Astrocyte of the cerebellum (primary cell): ENCODE results near the gene FOXP4.

ENCODE experiments used
- DNase-seq: peaks from one replicate; pipeline ENCODE4 v3.0.0-alpha.2; 2011; ENCODE audit warnings: low read depth
- H3K4me3 ChIP-seq: 2 replicates; pipeline ENCODE4 v1.5.1; 2011; ENCODE audit warnings: mild to moderate bottlenecking, low read depth, low read length, moderate library complexity
- in situ Hi-C: cut with HindIII; loops from 2 replicates; pipeline ENCODE4 v1.10.0; 2017; ENCODE audit warnings: low sequenced_read_pairs
- TF ChIP-seq, protein P1 (sequence below): IDR thresholded peaks from 2 replicates; pipeline ENCODE4 v1.5.1; 2012; ENCODE audit warnings: low read length, low read depth, moderate library complexity, mild to moderate bottlenecking; ENCODE audit errors: missing control alignments

FOXP4 gene

DNA sequence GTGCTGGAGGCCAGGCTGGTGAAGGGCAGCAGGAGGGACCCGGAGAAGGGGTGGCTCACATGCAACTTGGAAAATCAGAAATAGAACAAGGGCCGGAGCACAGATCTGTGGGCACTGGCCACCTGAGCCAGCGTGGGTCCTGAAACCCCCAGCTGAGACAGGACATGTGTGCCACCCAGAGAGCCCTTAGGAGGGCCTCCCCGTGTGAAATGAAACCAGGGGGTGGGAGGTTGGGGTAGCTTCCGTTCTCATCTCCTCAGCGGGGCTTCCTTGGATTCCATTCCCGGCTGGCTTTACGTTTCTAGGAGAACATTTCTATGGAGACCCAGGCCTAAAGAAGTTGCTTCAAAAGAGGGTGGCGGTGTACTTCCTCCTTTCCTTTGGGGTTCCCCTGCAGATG, 5.7 kb downstream of the FOXP4 start:
- TF ChIP-seq, protein P1, sequence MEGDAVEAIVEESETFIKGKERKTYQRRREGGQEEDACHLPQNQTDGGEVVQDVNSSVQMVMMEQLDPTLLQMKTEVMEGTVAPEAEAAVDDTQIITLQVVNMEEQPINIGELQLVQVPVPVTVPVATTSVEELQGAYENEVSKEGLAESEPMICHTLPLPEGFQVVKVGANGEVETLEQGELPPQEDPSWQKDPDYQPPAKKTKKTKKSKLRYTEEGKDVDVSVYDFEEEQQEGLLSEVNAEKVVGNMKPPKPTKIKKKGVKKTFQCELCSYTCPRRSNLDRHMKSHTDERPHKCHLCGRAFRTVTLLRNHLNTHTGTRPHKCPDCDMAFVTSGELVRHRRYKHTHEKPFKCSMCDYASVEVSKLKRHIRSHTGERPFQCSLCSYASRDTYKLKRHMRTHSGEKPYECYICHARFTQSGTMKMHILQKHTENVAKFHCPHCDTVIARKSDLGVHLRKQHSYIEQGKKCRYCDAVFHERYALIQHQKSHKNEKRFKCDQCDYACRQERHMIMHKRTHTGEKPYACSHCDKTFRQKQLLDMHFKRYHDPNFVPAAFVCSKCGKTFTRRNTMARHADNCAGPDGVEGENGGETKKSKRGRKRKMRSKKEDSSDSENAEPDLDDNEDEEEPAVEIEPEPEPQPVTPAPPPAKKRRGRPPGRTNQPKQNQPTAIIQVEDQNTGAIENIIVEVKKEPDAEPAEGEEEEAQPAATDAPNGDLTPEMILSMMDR = no peak
- no peak overlapping the region for H3K4me3 ChIP-seq
- no peak for DNase-seq
- in situ Hi-C loops = no loop called here

DNA sequence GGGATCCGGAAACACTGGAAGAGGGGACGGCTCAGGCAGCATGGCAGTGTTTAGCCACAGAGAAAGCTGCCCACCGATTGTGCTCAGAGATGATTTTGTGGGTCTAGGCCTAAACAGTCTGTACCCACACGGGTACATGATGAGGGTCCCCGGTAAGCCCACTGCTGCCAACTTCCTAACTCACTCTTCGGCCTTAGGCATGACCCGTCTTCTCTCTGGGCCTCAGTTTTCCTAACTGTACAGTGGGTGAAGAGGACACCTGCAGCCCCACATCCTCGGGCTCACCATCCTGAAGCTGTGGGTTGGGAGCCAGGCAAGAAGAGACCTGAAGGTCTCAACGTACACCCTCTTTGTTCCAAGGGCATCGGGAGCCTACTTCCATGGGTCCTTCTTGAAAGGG, 6.5 kb downstream of the FOXP4 start:
- DNase-seq = no peak
- TF ChIP-seq, protein P1 = no peak
- in situ Hi-C loops = no loop called here
- no peak overlapping the region for H3K4me3 ChIP-seq

DNA sequence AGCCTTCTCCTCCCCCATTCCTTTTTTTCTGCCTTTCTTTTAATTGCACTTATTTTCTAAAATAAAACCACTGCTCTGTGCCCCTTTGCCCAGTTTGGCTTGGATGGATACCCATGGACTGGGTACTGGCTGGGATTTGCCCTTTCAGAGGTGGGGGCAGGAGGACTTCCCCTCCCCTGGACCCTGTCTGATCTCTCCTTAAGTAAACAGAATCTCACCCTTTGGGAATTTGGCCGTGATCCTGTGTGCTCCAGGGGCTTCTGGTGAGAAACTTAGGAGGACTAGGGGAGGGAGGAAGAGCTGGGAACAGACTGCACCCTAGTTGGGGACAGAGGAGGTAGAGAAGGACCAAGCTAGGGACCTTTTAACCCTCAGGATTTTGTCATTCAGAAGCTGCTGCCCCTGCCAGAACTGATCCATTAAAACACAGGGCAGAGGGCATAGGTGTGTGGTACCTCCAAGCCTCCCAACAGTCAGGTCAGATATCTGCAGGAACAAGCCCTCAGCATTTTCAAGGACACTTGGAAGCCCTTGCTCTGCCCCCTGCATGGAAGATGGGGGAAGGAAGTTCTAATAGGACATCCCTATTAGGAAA, 7.3 kb downstream of the FOXP4 start:
- in situ Hi-C loops = no loop called here
- no peak overlapping the region for H3K4me3 ChIP-seq
- TF ChIP-seq, protein P1 = no peak
- DNase-seq = no peak

GRCh38 chr6:41555326-41556300, 9.4 kb downstream of the FOXP4 start:
- TF ChIP-seq, protein P1 = no peak
- in situ Hi-C loops = loop anchor here (5.0 kb wide), 1 partner anchor 47 kb away; no protein-coding TSS in a partner anchor

DNA sequence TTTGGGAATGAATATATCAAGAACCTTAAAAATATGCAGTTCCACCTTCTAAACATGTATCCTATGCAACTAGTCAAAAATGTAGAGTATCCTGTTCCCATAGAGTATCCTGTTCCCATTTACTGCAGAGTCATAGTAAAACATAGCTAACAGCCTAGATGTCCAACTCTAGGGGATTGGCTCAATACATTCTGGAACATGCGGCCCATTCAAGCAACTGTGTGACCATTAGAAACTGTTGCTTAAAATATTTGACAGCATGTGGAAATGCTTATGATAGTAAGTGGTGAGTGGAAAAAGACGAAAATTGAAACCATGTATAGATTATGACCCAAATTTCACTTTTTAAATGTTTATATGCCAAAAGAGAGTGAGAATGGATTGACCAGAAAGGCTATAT, 11.2 kb downstream of the FOXP4 start:
- no peak overlapping the region for H3K4me3 ChIP-seq
- in situ Hi-C loops = loop anchor here (5.0 kb wide), 1 partner anchor 45 kb away; no protein-coding TSS in a partner anchor
- TF ChIP-seq, protein P1 = no peak
- no peak for DNase-seq

More at GRCh38 chr6:41555326-41556300, 9.4 kb downstream of the FOXP4 start:
- no peak overlapping the region for H3K4me3 ChIP-seq
- DNase-seq = no peak

DNA sequence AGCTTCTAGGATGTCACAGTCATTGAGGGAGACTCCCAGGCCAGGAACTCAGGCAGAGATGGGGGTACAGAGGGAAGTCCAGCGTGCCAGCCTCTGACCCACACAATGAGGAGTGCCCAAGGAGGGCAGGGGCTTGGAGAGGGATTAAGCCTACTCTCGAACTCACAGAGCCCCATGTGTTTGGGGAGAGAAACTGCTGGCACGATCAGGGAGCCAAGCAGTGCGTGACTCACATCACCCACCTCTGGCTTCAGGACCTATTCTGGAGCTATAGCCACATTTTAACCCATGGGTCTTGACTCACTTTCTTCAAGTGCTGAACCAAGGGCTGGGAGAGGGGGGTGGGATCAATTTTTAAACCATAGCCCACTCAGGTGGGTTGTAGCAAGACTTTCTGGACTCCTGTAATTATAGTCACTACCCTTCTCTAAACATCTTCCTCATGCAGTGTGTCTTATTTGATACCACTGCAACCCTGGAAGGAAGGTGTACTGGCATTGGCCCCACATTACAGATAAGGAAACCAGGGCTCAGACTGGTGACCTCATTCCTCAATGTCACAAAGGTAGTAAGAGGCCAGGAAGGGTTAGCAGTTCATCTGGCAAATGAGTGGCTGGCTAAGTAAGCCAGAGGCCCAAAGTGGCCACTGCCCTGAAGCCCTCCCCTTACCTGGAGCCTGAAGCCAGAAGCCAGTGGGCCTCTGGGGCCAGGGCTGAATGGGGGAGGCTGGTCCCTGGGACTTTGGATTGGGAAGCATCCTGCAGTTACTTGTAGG, 12.0 kb downstream of the FOXP4 start:
- in situ Hi-C loops = loop anchor here (5.0 kb wide), 1 partner anchor 44 kb away; no protein-coding TSS in a partner anchor
- TF ChIP-seq, protein P1 = no peak
- no peak for DNase-seq
- no peak overlapping the region for H3K4me3 ChIP-seq
